Fibroblast of gingiva (primary cell): ENCODE measurements around the gene NRSN2.
"Not testable (repeated sequence)": the region's sequence is repeated elsewhere in the genome, so short reads cannot be mapped to it uniquely, and the experiment has no call there.

ENCODE experiments used
- DNase-seq: peaks from one replicate; pipeline ENCODE4 v3.0.0-alpha.2; 2011; ENCODE audit warnings: low read depth

Gene NRSN2

GRCh38 chr20:325045-325888 lies 21.6 kb upstream of the NRSN2 start, which contains the start of gene SOX12:
Gene SOX12 (plus strand): TSS chr20:325552. CDS start chr20:325925, 373 bp downstream.
- peak; percentile 88 for DNase-seq

GRCh38 chr20:325889-326644 lies 20.8 kb upstream of the NRSN2 start:
- DNase-seq: peak; percentile 64

- no peak for DNase-seq
Observed at GRCh38 chr20:326645-327185, 20.2 kb upstream of the NRSN2 start.

- DNase-seq: peak; percentile 91
Observed at GRCh38 chr20:327186-328026, 19.5 kb upstream of the NRSN2 start.

GRCh38 chr20:328027-328974 lies 18.6 kb upstream of the NRSN2 start:
- no peak for DNase-seq

- DNase-seq: peak; percentile 19
Observed at GRCh38 chr20:328975-329695, 17.8 kb upstream of the NRSN2 start.

- no peak for DNase-seq
Observed at GRCh38 chr20:329851-330232, 17.1 kb upstream of the NRSN2 start.

- DNase-seq: peak; percentile 57
Observed at GRCh38 chr20:330233-331149, 16.4 kb upstream of the NRSN2 start.

GRCh38 chr20:334578-334977 lies 12.3 kb upstream of the NRSN2 start:
- no peak for DNase-seq

- not testable (repeated sequence) for DNase-seq
Observed at GRCh38 chr20:336040-336439, 10.9 kb upstream of the NRSN2 start.

- peak; percentile 62 for DNase-seq
Observed at GRCh38 chr20:341682-342081, 5.2 kb upstream of the NRSN2 start.

- DNase-seq: no peak
Observed at GRCh38 chr20:343107-343506, 3.8 kb upstream of the NRSN2 start.

GRCh38 chr20:346033-346639 lies 775 bp upstream of the NRSN2 start:
- DNase-seq: no peak

GRCh38 chr20:347317-347639 lies 367 bp downstream of the NRSN2 start:
- no peak for DNase-seq

- peak; percentile 96 for DNase-seq
Observed at GRCh38 chr20:347640-348484, 951 bp downstream of the NRSN2 start.

GRCh38 chr20:348972-349841 lies 2.3 kb downstream of the NRSN2 start:
- DNase-seq: no peak

GRCh38 chr20:353166-353565 lies 6.3 kb downstream of the NRSN2 start:
- DNase-seq: no peak
